ENCODE results near the gene GPHN. TPM values are rescaled to one million over a fixed set of nuclear protein-coding genes. Genes with fewer than 3 reads are reported as not detected.

GPHN gene
- total and polyA plus RNA-seq, 10 of the 15 experiments (the other 5 are each of a cell fraction or from before 2014, with no cell fraction given) = 22.3 to 48.8 (median 33.1) TPM

GRCh38 chr14:67016856-67017255 lies 508.9 kb downstream of the GPHN start (continued):
- TF ChIP-seq, protein P1, sequence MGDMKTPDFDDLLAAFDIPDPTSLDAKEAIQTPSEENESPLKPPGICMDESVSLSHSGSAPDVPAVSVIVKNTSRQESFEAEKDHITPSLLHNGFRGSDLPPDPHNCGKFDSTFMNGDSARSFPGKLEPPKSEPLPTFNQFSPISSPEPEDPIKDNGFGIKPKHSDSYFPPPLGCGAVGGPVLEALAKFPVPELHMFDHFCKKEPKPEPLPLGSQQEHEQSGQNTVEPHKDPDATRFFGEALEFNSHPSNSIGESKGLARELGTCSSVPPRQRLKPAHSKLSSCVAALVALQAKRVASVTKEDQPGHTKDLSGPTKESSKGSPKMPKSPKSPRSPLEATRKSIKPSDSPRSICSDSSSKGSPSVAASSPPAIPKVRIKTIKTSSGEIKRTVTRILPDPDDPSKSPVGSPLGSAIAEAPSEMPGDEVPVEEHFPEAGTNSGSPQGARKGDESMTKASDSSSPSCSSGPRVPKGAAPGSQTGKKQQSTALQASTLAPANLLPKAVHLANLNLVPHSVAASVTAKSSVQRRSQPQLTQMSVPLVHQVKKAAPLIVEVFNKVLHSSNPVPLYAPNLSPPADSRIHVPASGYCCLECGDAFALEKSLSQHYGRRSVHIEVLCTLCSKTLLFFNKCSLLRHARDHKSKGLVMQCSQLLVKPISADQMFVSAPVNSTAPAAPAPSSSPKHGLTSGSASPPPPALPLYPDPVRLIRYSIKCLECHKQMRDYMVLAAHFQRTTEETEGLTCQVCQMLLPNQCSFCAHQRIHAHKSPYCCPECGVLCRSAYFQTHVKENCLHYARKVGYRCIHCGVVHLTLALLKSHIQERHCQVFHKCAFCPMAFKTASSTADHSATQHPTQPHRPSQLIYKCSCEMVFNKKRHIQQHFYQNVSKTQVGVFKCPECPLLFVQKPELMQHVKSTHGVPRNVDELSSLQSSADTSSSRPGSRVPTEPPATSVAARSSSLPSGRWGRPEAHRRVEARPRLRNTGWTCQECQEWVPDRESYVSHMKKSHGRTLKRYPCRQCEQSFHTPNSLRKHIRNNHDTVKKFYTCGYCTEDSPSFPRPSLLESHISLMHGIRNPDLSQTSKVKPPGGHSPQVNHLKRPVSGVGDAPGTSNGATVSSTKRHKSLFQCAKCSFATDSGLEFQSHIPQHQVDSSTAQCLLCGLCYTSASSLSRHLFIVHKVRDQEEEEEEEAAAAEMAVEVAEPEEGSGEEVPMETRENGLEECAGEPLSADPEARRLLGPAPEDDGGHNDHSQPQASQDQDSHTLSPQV (IDR thresholded peaks at IDR 0.05) = no peak

DNA sequence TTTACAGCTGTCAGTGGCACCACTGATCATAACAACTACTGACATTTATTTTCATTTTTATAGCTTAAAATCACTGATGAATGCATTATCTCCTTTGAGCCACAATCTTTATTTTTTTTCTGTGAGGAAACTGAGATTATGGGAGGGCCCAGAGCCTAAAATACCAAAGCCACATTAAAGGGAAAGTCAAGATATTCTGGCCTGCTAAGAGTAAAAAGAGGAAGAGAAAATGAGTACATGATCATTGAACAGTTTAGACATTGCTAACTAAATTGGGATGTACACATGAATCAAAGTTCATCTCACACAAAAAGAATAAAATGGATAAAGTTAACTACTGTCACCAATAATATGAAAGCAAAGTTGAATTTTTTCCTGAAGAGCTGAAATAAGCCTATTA lies 510.8 kb downstream of the GPHN start:
- intact Hi-C loops (cut with micrococcal nuclease; ENCODE audit: unreplicated experiment) = no loop called here
- TF ChIP-seq MEF2A (IDR thresholded peaks at IDR 0.05; ENCODE audit: insufficient read depth, low read depth, low read length) (peak; percentile 96), POLR2A (IDR thresholded peaks at IDR 0.05; ENCODE audit: low read depth, low read length) (no peak), ESRRA (IDR thresholded peaks at IDR 0.05; ENCODE audit: low read length) (no peak), HDAC6 (IDR thresholded peaks at IDR 0.05; ENCODE audit: unreplicated experiment) (no peak), CBFB (IDR thresholded peaks at IDR 0.05; ENCODE audit: low read depth) (peak; percentile 55; the same call in 1 of the 2 replicates), EGR1 (IDR thresholded peaks at IDR 0.05; ENCODE audit: borderline replicate concordance in 1 of 2, low read depth in 2 of 2, low read length in 2 of 2) (no peak), ZNF24 (IDR thresholded peaks at IDR 0.05) (peak; percentile 68; the same call in 1 of the 2 replicates), FOXK2 (IDR thresholded peaks at IDR 0.05) (no peak), SPI1 (IDR thresholded peaks at IDR 0.05; ENCODE audit: borderline replicate concordance, insufficient read depth, low read depth, low read length) (peak; percentile 95), CHD4 (IDR thresholded peaks at IDR 0.05) (no peak)
- TF ChIP-seq, protein P2, sequence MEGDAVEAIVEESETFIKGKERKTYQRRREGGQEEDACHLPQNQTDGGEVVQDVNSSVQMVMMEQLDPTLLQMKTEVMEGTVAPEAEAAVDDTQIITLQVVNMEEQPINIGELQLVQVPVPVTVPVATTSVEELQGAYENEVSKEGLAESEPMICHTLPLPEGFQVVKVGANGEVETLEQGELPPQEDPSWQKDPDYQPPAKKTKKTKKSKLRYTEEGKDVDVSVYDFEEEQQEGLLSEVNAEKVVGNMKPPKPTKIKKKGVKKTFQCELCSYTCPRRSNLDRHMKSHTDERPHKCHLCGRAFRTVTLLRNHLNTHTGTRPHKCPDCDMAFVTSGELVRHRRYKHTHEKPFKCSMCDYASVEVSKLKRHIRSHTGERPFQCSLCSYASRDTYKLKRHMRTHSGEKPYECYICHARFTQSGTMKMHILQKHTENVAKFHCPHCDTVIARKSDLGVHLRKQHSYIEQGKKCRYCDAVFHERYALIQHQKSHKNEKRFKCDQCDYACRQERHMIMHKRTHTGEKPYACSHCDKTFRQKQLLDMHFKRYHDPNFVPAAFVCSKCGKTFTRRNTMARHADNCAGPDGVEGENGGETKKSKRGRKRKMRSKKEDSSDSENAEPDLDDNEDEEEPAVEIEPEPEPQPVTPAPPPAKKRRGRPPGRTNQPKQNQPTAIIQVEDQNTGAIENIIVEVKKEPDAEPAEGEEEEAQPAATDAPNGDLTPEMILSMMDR (IDR thresholded peaks at IDR 0.05 in 2 of 3, conservative IDR thresholded peaks at IDR 0.05 in 1 of 3; ENCODE audit: control insufficient read depth in 2 of 3, extremely low read depth in 1 of 3, insufficient read depth in 1 of 3, low read depth in 3 of 3, low read length in 3 of 3) = no peak
- TF ChIP-seq, protein P3, sequence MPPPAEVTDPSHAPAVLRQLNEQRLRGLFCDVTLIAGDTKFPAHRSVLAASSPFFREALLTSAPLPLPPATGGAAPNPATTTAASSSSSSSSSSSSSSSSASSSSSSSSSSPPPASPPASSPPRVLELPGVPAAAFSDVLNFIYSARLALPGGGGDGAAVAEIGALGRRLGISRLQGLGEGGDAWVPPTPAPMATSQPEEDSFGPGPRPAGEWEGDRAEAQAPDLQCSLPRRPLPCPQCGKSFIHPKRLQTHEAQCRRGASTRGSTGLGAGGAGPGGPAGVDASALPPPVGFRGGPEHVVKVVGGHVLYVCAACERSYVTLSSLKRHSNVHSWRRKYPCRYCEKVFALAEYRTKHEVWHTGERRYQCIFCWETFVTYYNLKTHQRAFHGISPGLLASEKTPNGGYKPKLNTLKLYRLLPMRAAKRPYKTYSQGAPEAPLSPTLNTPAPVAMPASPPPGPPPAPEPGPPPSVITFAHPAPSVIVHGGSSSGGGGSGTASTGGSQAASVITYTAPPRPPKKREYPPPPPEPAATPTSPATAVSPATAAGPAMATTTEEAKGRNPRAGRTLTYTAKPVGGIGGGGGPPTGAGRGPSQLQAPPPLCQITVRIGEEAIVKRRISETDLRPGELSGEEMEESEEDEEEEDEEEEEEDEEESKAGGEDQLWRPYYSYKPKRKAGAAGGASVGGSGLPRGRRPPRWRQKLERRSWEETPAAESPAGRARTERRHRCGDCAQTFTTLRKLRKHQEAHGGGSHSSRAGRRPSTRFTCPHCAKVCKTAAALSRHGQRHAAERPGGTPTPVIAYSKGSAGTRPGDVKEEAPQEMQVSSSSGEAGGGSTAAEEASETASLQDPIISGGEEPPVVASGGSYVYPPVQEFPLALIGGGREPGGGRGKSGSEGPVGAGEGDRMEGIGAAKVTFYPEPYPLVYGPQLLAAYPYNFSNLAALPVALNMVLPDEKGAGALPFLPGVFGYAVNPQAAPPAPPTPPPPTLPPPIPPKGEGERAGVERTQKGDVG (CRISPR knock-in tag; IDR thresholded peaks at IDR 0.05) = no peak

More for the DNA sequence above, 510.8 kb downstream of the GPHN start:
- Histone ChIP-seq H4K20me1 (ENCODE audit: control insufficient read depth, insufficient read depth) (no peaks in the 10 kb centered on the region), H3K9ac (ENCODE audit: control insufficient read depth, insufficient read depth, low read length) (no peak overlapping the region), H3K4me2 (ENCODE audit: control insufficient read depth, insufficient read depth) (no peak overlapping the region), H2AFZ (ENCODE audit: control insufficient read depth, low read depth, low read length) (no peak overlapping the region), H3K36me3 (ENCODE audit: control insufficient read depth in 2 of 2, insufficient read depth in 2 of 2, low read length in 1 of 2) (no peaks in the 10 kb centered on the region), H3K9me3 (replicated peaks; ENCODE audit: control insufficient read depth, insufficient read depth, low read length) (no peaks in the 10 kb centered on the region), H3K4me3 (no peak overlapping the region), H3K27ac (ENCODE audit: control insufficient read depth, insufficient read depth) (no peak overlapping the region), H3K79me2 (ENCODE audit: control insufficient read depth, insufficient read depth, low read length) (no peaks in the 10 kb centered on the region), H3K27me3 (replicated peaks in 1 of 2; ENCODE audit: control insufficient read depth in 2 of 2, insufficient read depth in 2 of 2, low read length in 1 of 2) (no peaks in the 10 kb centered on the region), H3K4me1 (ENCODE audit: control insufficient read depth, insufficient read depth, low read length) (peaks cover 5% of the 10 kb centered on the region; the same call in 1 of the 2 replicates)
- no TSS peak for BruUV-seq (replicated peaks)
- SMC1A ChIA-PET (ENCODE audit: uncharacterized antibody, unreplicated experiment) = interaction anchor here (0.7 to 1.4 kb wide), 3 partner anchors 9 to 616 kb away, joined by 3 to 5 read pairs (median 4); no protein-coding TSS in a partner anchor
- in situ Hi-C loops (cut with MboI) = no loop called here
- DNase-seq (ENCODE audit: low read depth, low spot score) = peak; percentile 27
- peak; percentile 99 for ATAC-seq
- CTCF ChIA-PET = interaction anchor here (1.3 kb wide), 1 partner anchor 10 kb away, joined by 5 read pairs; no protein-coding TSS in a partner anchor
- RAD21 ChIA-PET (ENCODE audit: unreplicated experiment) = interaction anchor here (0.8 kb wide), 1 partner anchor 153 kb away, joined by 3 read pairs; no protein-coding TSS in a partner anchor
- POLR2A ChIA-PET = interaction anchor here (0.6 kb wide), 2 partner anchors 46 to 144 kb away, joined by 3 read pairs; no protein-coding TSS in a partner anchor
- FAIRE-seq = peak; percentile 91
